Endothelial cell of hepatic sinusoid (primary cell): ENCODE data around the gene SLC13A3.

Experiments
- in situ Hi-C: cut with HindIII; loops from 2 replicates; pipeline ENCODE4 v1.10.0; 2017; ENCODE audit warnings: low sequenced_read_pairs

Gene SLC13A3

GRCh38 chr20:46580613-46581205, 70.5 kb downstream of the SLC13A3 start:
- in situ Hi-C loops, result no loop called here

- in situ Hi-C loops, result no loop called here
These were observed 72.5 kb downstream of the SLC13A3 start for GRCh38 chr20:46578745-46579144.

GRCh38 chr20:46576774-46577395, 74.4 kb downstream of the SLC13A3 start:
- in situ Hi-C loops, result no loop called here

GRCh38 chr20:46575937-46576461, 75.3 kb downstream of the SLC13A3 start:
- in situ Hi-C loops, result no loop called here

- in situ Hi-C loops, result no loop called here
These were observed 75.9 kb downstream of the SLC13A3 start for GRCh38 chr20:46575394-46575793.

GRCh38 chr20:46573788-46574584, 77.3 kb downstream of the SLC13A3 start:
- in situ Hi-C loops, result no loop called here

- in situ Hi-C loops, result no loop called here
These were observed 78.0 kb downstream of the SLC13A3 start for GRCh38 chr20:46573234-46573633.

- in situ Hi-C loops, result no loop called here
These were observed 78.5 kb downstream of the SLC13A3 start for GRCh38 chr20:46572790-46573189.

GRCh38 chr20:46572153-46572552, 79.1 kb downstream of the SLC13A3 start:
- in situ Hi-C loops, result no loop called here

- in situ Hi-C loops, result no loop called here
These were observed 79.8 kb downstream of the SLC13A3 start for GRCh38 chr20:46571418-46571817.

GRCh38 chr20:46570956-46571355, 80.3 kb downstream of the SLC13A3 start:
- in situ Hi-C loops, result no loop called here

- in situ Hi-C loops, result no loop called here
These were observed 81.3 kb downstream of the SLC13A3 start for GRCh38 chr20:46569961-46570360.

- in situ Hi-C loops, result no loop called here
These were observed 82.6 kb downstream of the SLC13A3 start for GRCh38 chr20:46568570-46569129.

- in situ Hi-C loops, result no loop called here
These were observed 85.1 kb downstream of the SLC13A3 start for GRCh38 chr20:46566125-46566524.

GRCh38 chr20:46564241-46564957, 86.9 kb downstream of the SLC13A3 start:
- in situ Hi-C loops, result no loop called here

GRCh38 chr20:46563860-46564221, 87.4 kb downstream of the SLC13A3 start:
- in situ Hi-C loops, result no loop called here

- in situ Hi-C loops, result no loop called here
These were observed 87.9 kb downstream of the SLC13A3 start for GRCh38 chr20:46563170-46563859.

GRCh38 chr20:46562373-46563169, 88.7 kb downstream of the SLC13A3 start:
- in situ Hi-C loops, result no loop called here

GRCh38 chr20:46562009-46562372, 89.3 kb downstream of the SLC13A3 start:
- in situ Hi-C loops, result no loop called here
